H1 (cell line): ENCODE measurements around the gene ETV5. TPM values are rescaled to one million over a fixed set of nuclear protein-coding genes. Genes with fewer than 3 reads are reported as not detected.

ENCODE experiments used
- MAFK ChIP-seq: IDR thresholded peaks from 2 replicates; pipeline ENCODE4 v1.6.1; 2012; ENCODE audit warnings: low read depth, mild to moderate bottlenecking, improper control_type of control experiment, low read length
- PHF8 ChIP-seq: fragments of 200-600 bp; sonication (generic); conservative IDR thresholded peaks from 2 replicates; pipeline ENCODE4 v1.7.1; 2012; ENCODE audit warnings: low read depth, mild to moderate bottlenecking, inconsistent platforms, low read length, moderate library complexity
- SIX5 ChIP-seq: IDR thresholded peaks from 2 replicates; pipeline ENCODE4 v1.6.1; 2011; ENCODE audit warnings: mild to moderate bottlenecking, low read depth, low read length
- polyA plus RNA-seq, 7 experiments: library from polyadenylated mRNA; depleted of rRNA in 3 of 7; stranded (reverse) in 5 of 7; unstranded in 2 of 7; fragments of >200 nt in 5 of 7; fragments of 200-250 nt in 2 of 7; gene quantifications; 1 replicate in 5 of 7; 2 replicates in 1 of 7; 4 replicates in 1 of 7; pipeline versions ENCODE4 v1.2.1 to v1.2.3, GENCODE V29; 2011 to 2013; ENCODE audit warnings: missing spikeins in 2 of 7, mixed read lengths in 2 of 7
- total RNA-seq: library from RNA; stranded (reverse); fragmentation: NEBNext Ultra II Directional; extraction: Animal tissue kit (Norgen Biotek cat#: 25700); gene quantifications from 2 replicates; pipeline ENCODE4 v1.2.1, GENCODE V29; 2021
- TF ChIP-seq, protein P1 (sequence below): fragments of 300-600 bp; sonication (generic); IDR thresholded peaks from 2 replicates; pipeline ENCODE4 v1.7.1; 2012; ENCODE audit warnings: low read length, moderate library complexity, mild to moderate bottlenecking, inconsistent platforms; ENCODE audit not compliant: insufficient replicate concordance

ETV5 gene
- total and polyA plus RNA-seq, 2 of the 8 experiments (the other 6 are each of a cell fraction or from before 2014, with no cell fraction given) = 13.1 to 36.9 TPM

DNA sequence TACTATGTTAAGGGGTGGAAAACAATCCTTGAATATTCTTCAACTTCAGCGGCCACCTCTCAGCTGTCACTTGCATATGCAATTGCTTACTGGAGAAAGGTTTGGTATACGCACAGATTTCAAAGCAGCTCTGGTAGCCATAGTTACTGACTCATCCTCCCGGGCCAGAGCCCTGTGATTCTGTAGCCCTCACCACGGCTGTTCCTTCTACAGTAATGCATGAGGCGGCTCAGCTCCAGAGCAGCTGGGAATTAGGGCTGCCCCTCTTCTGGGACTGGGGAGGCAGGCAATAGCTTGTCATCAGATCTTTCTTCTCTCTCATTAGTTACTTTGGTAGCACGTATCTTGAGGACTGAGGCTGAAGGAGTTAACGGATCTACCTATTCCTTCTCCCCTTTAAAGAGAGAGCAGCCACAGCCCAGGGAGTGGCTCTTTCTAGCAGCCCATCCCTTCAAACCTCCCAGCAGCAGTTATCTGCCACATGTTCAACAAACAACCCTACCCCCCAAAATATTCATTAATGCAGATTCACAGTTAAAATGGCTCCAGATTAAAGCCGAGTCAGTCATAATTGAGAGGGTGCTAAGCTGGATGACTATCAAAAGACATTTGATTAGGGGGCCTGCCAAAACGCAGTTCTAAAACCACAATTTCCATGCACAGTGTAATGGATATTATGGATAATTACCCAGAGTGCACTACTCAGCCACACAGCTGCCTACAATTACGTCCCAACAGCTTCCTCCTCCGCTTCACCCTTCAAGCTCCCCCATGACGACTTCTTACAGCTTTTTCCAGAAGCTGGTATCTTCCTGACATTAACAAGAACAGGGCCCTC, 54.7 kb downstream of the ETV5 start (continued):
- TF ChIP-seq MAFK = no peak
- no peak for TF ChIP-seq SIX5
- no peak for TF ChIP-seq PHF8
- TF ChIP-seq, protein P1, sequence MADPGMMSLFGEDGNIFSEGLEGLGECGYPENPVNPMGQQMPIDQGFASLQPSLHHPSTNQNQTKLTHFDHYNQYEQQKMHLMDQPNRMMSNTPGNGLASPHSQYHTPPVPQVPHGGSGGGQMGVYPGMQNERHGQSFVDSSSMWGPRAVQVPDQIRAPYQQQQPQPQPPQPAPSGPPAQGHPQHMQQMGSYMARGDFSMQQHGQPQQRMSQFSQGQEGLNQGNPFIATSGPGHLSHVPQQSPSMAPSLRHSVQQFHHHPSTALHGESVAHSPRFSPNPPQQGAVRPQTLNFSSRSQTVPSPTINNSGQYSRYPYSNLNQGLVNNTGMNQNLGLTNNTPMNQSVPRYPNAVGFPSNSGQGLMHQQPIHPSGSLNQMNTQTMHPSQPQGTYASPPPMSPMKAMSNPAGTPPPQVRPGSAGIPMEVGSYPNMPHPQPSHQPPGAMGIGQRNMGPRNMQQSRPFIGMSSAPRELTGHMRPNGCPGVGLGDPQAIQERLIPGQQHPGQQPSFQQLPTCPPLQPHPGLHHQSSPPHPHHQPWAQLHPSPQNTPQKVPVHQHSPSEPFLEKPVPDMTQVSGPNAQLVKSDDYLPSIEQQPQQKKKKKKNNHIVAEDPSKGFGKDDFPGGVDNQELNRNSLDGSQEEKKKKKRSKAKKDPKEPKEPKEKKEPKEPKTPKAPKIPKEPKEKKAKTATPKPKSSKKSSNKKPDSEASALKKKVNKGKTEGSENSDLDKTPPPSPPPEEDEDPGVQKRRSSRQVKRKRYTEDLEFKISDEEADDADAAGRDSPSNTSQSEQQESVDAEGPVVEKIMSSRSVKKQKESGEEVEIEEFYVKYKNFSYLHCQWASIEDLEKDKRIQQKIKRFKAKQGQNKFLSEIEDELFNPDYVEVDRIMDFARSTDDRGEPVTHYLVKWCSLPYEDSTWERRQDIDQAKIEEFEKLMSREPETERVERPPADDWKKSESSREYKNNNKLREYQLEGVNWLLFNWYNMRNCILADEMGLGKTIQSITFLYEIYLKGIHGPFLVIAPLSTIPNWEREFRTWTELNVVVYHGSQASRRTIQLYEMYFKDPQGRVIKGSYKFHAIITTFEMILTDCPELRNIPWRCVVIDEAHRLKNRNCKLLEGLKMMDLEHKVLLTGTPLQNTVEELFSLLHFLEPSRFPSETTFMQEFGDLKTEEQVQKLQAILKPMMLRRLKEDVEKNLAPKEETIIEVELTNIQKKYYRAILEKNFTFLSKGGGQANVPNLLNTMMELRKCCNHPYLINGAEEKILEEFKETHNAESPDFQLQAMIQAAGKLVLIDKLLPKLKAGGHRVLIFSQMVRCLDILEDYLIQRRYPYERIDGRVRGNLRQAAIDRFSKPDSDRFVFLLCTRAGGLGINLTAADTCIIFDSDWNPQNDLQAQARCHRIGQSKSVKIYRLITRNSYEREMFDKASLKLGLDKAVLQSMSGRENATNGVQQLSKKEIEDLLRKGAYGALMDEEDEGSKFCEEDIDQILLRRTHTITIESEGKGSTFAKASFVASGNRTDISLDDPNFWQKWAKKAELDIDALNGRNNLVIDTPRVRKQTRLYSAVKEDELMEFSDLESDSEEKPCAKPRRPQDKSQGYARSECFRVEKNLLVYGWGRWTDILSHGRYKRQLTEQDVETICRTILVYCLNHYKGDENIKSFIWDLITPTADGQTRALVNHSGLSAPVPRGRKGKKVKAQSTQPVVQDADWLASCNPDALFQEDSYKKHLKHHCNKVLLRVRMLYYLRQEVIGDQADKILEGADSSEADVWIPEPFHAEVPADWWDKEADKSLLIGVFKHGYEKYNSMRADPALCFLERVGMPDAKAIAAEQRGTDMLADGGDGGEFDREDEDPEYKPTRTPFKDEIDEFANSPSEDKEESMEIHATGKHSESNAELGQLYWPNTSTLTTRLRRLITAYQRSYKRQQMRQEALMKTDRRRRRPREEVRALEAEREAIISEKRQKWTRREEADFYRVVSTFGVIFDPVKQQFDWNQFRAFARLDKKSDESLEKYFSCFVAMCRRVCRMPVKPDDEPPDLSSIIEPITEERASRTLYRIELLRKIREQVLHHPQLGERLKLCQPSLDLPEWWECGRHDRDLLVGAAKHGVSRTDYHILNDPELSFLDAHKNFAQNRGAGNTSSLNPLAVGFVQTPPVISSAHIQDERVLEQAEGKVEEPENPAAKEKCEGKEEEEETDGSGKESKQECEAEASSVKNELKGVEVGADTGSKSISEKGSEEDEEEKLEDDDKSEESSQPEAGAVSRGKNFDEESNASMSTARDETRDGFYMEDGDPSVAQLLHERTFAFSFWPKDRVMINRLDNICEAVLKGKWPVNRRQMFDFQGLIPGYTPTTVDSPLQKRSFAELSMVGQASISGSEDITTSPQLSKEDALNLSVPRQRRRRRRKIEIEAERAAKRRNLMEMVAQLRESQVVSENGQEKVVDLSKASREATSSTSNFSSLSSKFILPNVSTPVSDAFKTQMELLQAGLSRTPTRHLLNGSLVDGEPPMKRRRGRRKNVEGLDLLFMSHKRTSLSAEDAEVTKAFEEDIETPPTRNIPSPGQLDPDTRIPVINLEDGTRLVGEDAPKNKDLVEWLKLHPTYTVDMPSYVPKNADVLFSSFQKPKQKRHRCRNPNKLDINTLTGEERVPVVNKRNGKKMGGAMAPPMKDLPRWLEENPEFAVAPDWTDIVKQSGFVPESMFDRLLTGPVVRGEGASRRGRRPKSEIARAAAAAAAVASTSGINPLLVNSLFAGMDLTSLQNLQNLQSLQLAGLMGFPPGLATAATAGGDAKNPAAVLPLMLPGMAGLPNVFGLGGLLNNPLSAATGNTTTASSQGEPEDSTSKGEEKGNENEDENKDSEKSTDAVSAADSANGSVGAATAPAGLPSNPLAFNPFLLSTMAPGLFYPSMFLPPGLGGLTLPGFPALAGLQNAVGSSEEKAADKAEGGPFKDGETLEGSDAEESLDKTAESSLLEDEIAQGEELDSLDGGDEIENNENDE = no peak
